GM12864 (cell line): ENCODE results near the gene OTUD1.

Source experiments
- DNase-seq: peaks from one replicate; pipeline ENCODE4 v3.0.0-alpha.2; 2011; ENCODE audit warnings: low read depth
- H3K4me3 ChIP-seq: 2 replicates; pipeline ENCODE4 v1.5.1; 2011; ENCODE audit warnings: mild to moderate bottlenecking, low read depth, low read length, control low read depth
- CTCF ChIP-seq: IDR thresholded peaks from 2 replicates; pipeline ENCODE4 v1.5.1; 2011; ENCODE audit warnings: low read depth, mild to moderate bottlenecking, moderate library complexity, low read length, control low read depth, inconsistent platforms; ENCODE audit errors: missing control alignments

OTUD1 gene

GRCh38 chr10:23467012-23467411, 28.1 kb downstream of the OTUD1 start:
- DNase-seq: no peak
- H3K4me3 ChIP-seq: no peak overlapping the region
- no peak for TF ChIP-seq CTCF

GRCh38 chr10:23467548-23467947, 28.7 kb downstream of the OTUD1 start:
- no peak for TF ChIP-seq CTCF
- no peak overlapping the region for H3K4me3 ChIP-seq
- no peak for DNase-seq

GRCh38 chr10:23469596-23470237, 30.8 kb downstream of the OTUD1 start:
- no peak for TF ChIP-seq CTCF
- DNase-seq: no peak
- H3K4me3 ChIP-seq: no peak overlapping the region

- no peak for TF ChIP-seq CTCF
- no peak for DNase-seq
- no peak overlapping the region for H3K4me3 ChIP-seq
Measured at GRCh38 chr10:23472181-23472580, 33.3 kb downstream of the OTUD1 start.

GRCh38 chr10:23474081-23474480, 35.2 kb downstream of the OTUD1 start:
- no peak overlapping the region for H3K4me3 ChIP-seq
- TF ChIP-seq CTCF: no peak
- no peak for DNase-seq

GRCh38 chr10:23474626-23475025, 35.8 kb downstream of the OTUD1 start:
- no peak for TF ChIP-seq CTCF
- DNase-seq: no peak

GRCh38 chr10:23478570-23478969, 39.7 kb downstream of the OTUD1 start:
- no peak for TF ChIP-seq CTCF
- H3K4me3 ChIP-seq: no peak overlapping the region
- no peak for DNase-seq

More at GRCh38 chr10:23474626-23475025, 35.8 kb downstream of the OTUD1 start:
- H3K4me3 ChIP-seq: no peak overlapping the region
